ENCODE results near the gene GCSAM. TPM values are rescaled to one million over a fixed set of nuclear protein-coding genes. Genes with fewer than 3 reads are reported as not detected.
"Not testable (repeated sequence)": the region's sequence is repeated elsewhere in the genome, so short reads cannot be mapped to it uniquely, and the experiment has no call there.

GCSAM gene
- polyA plus RNA-seq, 1 of the 3 experiments (the other 2 are of a cell fraction): not detected

DNA sequence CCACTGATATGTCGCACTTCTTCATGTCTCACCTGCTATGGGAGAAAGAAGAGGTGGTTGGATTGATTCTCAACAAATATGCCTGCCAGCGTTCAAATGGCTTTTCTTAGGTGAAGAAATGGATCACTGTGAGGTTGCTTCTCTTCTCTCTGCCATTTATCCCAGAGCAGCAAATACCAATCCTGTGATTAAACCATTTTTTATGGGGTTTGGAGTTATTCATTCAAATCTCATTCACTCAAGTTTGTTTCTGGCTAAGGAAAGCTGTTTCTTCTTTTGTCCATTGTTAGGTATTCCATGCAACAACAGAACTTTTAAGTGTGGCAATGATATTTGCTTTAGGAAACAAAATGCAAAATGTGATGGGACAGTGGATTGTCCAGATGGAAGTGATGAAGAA, 59.0 kb downstream of the GCSAM start:
- Histone ChIP-seq H3K4me3 (ENCODE audit: low read depth in 2 of 2, low read length in 1 of 2) (no peak overlapping the region), H2AFZ (ENCODE audit: low read depth) (no peak overlapping the region), H3K4me2 (no peak overlapping the region), H3K4me1 (ENCODE audit: control insufficient read depth in 1 of 2, insufficient read depth in 2 of 2, low read depth in 1 of 2, low read length in 1 of 2) (peaks cover 2 to 9% of the 10 kb centered on the region in 2 experiments; a peak in 3 of 4 replicates), H3K9me3 (no peaks in the 10 kb centered on the region), H3K27me3 (ENCODE audit: insufficient read depth) (no peaks in the 10 kb centered on the region), H3F3A (replicated peaks; ENCODE audit: insufficient read depth) (peaks cover 4% of the 10 kb centered on the region), H4K20me1 (ENCODE audit: insufficient read depth) (no peaks in the 10 kb centered on the region), H3K9me2 (no peaks in the 10 kb centered on the region), H3K27ac (ENCODE audit: low read depth in 2 of 2, low read length in 1 of 2) (peak overlapping the region in 1 of 2 experiments; percentile 67; a peak in 2 of 4 replicates), H3K36me3 (replicated peaks in 1 of 2; ENCODE audit: control insufficient read depth in 1 of 2, insufficient read depth in 2 of 2, low read length in 1 of 2) (no peaks in the 10 kb centered on the region), H3K79me2 (ENCODE audit: insufficient read depth) (no peaks in the 10 kb centered on the region), H3K9ac (peak overlapping the region; percentile 55; the same call in 1 of the 2 replicates)
- TF ChIP-seq ZBTB33 (IDR thresholded peaks at IDR 0.05; ENCODE audit: borderline replicate concordance, low read depth) (no peak), ELF1 (IDR thresholded peaks at IDR 0.05) (no peak), EP300 (IDR thresholded peaks at IDR 0.05; ENCODE audit: borderline replicate concordance in 1 of 2, low read depth in 1 of 2, low read length in 1 of 2) (no peak)
- CTCF ChIA-PET: no interaction called here
- DNase-seq: no peak
- POLR2A ChIA-PET: no interaction called here
- WGBS (ENCODE audit: low lambda C conversion rate): 96% methylated on average over 2 of the region's 2 CpGs

GRCh38 chr3:112072387-112073060, 60.5 kb downstream of the GCSAM start:
- H3K27ac ChIP-seq (ENCODE audit: low read depth in 2 of 2, low read length in 1 of 2); H2AFZ ChIP-seq (ENCODE audit: low read depth); H3K36me3 ChIP-seq (replicated peaks in 1 of 2; ENCODE audit: control insufficient read depth in 1 of 2, insufficient read depth in 2 of 2, low read length in 1 of 2); H3K9me2 ChIP-seq; H3K79me2 ChIP-seq (ENCODE audit: insufficient read depth); H3K4me1 ChIP-seq (ENCODE audit: control insufficient read depth in 1 of 2, insufficient read depth in 2 of 2, low read depth in 1 of 2, low read length in 1 of 2); H3K9me3 ChIP-seq; CTCF ChIA-PET; H3F3A ChIP-seq (replicated peaks; ENCODE audit: insufficient read depth); POLR2A ChIA-PET; H3K4me2 ChIP-seq; H3K9ac ChIP-seq; H3K27me3 ChIP-seq (ENCODE audit: insufficient read depth); H4K20me1 ChIP-seq (ENCODE audit: insufficient read depth); H3K4me3 ChIP-seq (ENCODE audit: low read depth in 2 of 2, low read length in 1 of 2); DNase-seq: not testable (repeated sequence)
- WGBS (ENCODE audit: low lambda C conversion rate): 71% methylated on average over 4 of the region's 8 CpGs

Small RNAs within 50 kb of the gene (small RNA-seq; reads per million reads assigned to genes)
- 0 reads per million in 7 experiments for gene MIR567

Other genes with a start within 250 kb of the GCSAM start
- 14.8 and 18.3 TPM in 2 replicates for gene ABHD10, start 154.2 kb downstream of the GCSAM start, polyA plus RNA-seq (2012; rRNA removed)
- gene TAGLN3, start 134.3 kb downstream of the GCSAM start, polyA plus RNA-seq (2012; rRNA removed): 19.6 and 24.2 TPM in 2 replicates
- gene TMPRSS7, start 98.5 kb downstream of the GCSAM start, polyA plus RNA-seq (2012; rRNA removed): 0.02 and 0.03 TPM in 2 replicates
- gene C3orf52, start 46.9 kb downstream of the GCSAM start, polyA plus RNA-seq (2012; rRNA removed): 5.4 and 8.7 TPM in 2 replicates
- gene SLC9C1, start 161.0 kb upstream of the GCSAM start, polyA plus RNA-seq (2012; rRNA removed): not detected in 2 replicates
- 1.0 and 1.1 TPM in 2 replicates for gene CD200, start 199.9 kb upstream of the GCSAM start, polyA plus RNA-seq (2012; rRNA removed)

Measured in SK-N-SH (cell line).